ENCODE measurements around the gene IRX4.

- no peak for TF ChIP-seq CTCF (IDR thresholded peaks at IDR 0.05)
- TF ChIP-seq POLR2A (IDR thresholded peaks at IDR 0.05) = no peak
Observed at GRCh38 chr5:1901983-1902382, 19.3 kb upstream of the IRX4 start.
